Stimulated activated CD4-positive, alpha-beta T cell treated with anti-CD3 and anti-CD28 coated beads, Interleukin-4, amount 100 ng/mL, for 1 hour (primary cell): ENCODE data around the gene STAB2.

Experiments
- DNase-seq: peaks from one replicate; pipeline ENCODE4 v3.0.0-alpha.2; 2020

Gene STAB2

GRCh38 chr12:103756443-103756842 lies 169.4 kb downstream of the STAB2 start:
- no peak for DNase-seq

GRCh38 chr12:103757248-103757647 lies 170.2 kb downstream of the STAB2 start:
- DNase-seq = no peak

DNA sequence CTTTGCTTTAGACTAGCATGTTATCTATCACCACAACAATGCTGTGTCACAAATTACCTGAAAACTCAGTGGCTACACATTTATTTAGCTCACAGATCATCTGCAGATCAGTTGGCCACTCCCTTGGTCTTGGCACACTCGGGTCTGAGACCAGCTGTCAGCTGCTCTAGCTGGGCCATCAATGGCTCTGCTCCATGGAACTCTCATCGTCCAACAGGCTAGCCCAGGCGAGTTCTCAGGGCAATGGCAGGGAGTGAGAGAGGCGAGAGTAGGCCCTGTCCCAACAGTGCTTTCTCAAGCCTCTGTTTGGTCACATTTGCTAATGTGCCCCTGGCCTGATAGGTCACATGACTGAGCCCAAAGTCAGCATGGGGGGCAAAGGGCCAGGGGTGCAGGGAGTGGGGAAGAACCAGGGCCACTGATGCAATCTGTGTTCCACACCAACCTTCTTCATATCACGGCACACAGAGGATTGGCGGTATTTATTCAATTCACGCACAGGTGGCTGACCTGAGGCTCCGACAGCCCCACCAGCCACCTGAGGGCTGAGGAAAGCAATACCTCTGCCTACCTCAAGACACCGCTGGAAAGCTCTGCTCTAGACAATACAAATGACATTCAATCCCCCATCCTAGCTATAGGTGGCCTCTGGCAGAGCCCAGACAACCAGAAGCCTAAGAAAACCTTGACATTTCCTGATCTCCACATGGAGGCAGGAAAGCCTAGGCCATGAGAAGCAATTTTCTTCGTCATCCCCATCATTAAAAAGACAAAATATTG lies 171.4 kb downstream of the STAB2 start:
- no peak for DNase-seq

GRCh38 chr12:103762473-103762872 lies 175.4 kb downstream of the STAB2 start:
- DNase-seq = no peak

- DNase-seq = no peak
These were observed 178.2 kb downstream of the STAB2 start for GRCh38 chr12:103765322-103765721.

DNA sequence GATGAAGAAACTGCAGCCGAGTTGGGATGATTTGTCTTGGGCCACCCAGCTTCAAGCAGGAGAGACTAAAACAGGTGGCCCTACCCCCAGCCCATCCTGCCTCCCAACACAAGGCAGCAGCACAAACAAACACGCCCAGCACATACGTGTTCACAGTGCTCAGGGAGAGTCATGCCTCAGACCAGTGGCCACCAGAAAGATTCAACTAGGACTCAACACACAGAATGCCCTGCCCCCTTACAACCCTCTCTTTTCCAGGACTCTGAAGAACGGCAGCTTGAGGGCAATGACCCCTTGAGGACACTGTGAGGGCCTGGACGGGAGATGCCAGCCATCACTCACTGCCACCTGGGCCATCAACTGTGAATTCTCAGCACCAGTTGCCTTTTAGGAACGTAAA lies 179.0 kb downstream of the STAB2 start:
- no peak for DNase-seq

DNA sequence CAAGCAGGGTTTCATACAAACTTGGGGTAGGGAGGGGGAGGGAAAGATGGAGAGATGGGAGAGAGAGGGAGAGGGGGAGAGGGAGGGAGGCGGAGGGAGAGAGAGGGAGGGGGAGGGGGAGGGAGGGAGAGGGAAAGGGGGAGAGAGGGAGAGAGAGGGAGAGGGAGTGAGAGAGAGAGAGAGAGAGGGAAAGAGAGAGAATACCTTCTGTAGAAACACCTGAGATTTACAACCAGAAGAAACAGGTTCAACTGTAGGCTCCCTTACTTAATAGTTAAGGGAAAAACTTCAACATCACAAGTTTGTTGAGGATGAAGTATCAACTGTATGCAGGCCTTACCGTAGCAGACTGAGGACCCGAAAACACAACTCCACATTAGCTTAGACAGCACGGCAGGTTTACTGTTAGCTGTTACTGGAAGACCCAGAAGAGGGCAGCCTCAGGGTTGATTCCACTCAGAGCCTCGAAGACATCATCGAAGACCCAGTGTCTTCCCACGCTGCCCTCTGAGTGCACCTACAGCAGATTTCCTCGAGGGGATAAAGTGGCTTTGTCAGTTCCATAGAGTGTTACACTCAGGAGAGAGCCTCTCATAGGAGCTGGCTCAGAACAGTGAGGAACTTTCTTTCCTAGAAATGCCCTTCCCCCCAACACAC lies 181.5 kb downstream of the STAB2 start:
- no peak for DNase-seq

DNA sequence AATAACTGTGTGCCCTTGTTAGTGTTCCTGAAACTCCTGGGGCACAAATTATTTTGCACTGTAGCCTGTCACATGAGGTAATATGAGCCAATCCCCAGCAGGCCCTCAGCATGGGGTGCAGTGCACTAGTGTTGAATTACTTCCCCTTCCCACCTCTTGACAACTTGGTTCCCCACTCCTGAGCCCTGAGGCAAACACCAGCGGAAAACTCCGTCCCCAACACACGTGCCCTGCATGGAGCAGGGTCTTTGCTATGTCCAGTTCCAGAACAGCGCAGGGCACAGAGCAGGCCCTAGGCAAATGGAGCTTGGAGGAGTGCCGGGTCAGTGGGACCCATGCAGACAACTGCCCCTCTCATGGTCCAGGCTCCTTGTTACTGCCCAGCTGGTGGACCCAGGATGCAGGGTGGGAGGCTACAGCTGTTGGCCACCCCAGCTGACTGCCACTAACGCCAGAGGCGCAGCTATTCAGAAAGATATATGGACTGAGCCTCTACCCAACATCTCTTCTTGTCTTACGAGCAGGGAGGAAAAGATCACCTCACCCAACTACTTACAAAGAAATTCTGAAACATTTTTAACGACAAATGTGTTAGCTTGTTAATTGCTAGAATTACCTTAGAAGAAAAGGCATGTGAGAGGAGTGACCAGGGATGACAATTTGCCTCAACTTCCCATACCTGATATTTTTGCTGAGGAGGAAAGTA lies 182.3 kb downstream of the STAB2 start:
- DNase-seq = no peak

- DNase-seq = no peak
These were observed 184.4 kb downstream of the STAB2 start for GRCh38 chr12:103771466-103771865.

DNA sequence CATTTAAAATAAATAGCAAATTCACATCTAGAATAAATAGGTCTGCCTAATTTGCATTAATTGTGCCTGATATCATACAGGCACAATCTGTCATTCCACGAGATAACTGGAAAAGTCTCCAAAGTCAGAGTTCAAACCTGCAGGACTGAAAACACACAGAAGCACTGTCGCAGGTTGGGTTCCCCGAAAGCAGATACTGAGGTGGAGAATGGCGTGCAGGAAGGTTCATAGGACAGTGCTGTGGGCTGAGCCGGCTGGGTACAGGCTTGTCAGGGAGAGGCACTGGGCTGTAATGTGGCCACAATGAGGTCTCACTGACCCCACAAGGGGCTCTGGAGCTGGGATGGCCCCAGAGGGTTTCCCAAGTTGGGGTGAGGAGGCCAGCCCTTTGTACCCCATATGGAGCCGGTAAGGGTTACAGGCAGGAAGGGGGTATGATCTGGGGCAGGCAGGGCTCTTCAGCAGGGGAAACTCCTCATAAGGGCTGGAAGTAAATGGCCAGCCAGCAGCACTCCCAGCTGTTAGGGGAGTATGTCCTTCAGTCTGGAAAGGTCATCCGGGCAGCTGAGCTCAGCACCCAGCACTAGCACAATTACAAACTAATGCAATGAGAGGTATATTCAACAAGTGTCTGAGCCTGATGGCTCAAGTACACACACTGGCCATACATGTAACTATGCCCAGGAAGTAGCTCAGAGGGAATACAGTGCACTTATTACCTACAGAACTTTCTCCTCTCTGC lies 185.5 kb downstream of the STAB2 start:
- no peak for DNase-seq

- DNase-seq = no peak
These were observed 186.2 kb downstream of the STAB2 start for GRCh38 chr12:103773109-103773910.

GRCh38 chr12:103774977-103775560 lies 188.0 kb downstream of the STAB2 start:
- DNase-seq = no peak

DNA sequence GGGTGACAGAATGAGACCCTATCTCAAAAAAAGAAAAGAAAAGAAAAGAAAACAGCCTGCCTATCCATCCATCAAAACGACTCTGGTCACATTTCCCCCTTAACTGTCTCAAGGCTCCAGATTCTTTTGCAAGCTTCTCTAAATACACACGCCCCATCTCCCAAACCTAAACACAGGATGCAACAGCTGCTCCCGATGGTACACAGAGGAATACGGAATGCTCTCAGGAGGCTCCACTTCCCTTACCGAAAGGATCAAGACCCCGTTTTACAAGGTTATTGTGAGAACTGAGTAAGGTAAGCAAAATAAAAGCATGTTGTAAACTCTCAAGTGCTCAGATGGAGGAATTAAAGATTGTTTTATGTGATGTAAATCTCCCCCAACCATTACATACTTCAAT lies 191.7 kb downstream of the STAB2 start:
- DNase-seq = no peak

DNA sequence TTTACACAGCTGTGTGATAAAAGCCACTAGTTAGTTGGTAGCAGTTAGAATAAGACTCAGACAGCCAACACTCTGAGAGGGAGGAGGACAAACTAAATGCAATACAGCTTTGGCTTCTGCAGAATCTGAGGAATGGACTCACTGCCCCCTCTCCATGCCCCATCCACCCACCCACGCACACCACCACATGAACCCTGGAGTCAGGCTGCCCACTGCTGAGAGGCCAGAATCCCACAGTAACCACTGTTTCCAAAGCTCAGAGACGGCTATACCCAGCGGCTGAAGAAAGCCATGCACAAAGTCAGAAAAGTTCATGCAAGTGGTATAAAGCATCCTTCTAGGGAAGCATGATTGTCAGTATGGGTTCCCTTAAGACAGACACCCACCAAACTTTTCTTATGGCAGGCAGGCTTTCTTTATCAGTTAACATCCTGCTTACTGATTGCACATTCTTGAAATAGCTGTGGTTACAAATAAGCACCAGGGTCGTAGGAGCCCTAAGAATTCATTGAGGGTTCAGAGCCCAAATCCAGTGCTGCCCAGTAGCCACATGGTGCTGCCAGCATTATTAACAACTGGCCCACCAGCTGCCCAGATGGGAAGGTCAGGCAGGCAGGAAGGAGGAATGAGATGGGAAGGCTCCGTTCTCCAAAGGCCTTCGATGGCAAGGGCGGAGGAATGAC lies 192.5 kb downstream of the STAB2 start:
- no peak for DNase-seq

GRCh38 chr12:103780093-103780440 lies 193.0 kb downstream of the STAB2 start:
- no peak for DNase-seq

DNA sequence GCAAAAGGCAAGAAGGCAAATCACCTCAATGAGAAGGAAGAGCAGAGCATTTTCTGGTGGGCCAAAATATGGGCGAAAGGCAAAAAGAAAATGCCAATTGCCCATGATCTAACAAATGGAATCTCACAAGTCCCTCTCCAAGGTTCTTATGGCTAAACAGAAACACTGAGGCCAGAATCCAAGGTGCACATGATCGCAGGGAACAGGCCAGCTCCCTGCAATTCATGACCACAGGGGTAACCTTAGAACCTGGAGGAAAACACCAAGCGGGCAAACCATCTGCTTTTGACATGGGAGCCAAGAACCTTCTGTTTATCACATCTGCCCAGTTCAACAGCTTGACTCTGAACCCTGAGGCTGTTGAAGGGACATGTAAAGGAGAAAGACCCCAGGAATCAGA lies 193.9 kb downstream of the STAB2 start:
- no peak for DNase-seq

GRCh38 chr12:103782399-103782798 lies 195.3 kb downstream of the STAB2 start:
- DNase-seq = no peak

DNA sequence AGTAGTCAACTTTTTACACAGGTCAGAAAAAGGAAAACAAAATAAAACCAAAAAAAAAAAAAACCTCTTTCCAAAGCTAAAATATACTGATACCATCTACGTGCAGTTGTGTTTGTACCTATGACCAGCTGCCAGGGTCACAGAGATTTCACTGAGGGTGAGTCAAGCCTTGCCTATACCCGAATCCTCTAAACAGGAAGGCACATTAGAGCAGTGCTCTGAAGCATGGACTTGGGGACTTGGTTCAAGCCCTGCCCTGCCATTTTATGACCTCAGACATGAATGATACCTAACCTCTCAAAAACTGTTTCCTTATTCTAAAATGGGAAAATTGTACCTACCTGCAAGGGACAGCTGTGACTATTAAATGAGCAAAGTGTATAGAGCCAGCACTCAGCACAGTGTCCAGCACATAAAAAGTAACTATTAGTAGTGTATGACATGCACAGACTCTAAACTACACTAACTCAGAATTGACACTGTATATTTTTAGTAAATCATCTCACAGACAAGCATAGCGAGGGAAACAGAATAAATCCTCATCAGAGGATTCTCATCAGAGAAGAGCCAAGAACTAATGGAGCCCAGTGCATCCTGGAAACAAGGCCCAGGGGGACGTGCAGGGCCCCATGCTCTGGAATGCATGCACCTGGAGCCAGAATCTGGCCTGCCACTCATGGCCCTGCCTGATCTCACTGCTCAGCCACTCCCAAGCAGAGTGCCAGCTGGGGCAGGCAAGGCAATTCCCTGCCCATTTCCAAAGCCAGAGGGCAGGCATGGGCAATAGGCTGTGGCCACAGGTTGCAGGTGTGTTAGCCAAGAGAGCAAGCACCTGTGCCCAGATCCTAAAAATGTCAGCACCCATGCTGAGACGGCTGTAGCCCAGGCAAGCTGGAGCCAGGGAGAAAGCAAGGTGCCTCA lies 196.9 kb downstream of the STAB2 start:
- no peak for DNase-seq

GRCh38 chr12:103785243-103786031 lies 198.4 kb downstream of the STAB2 start:
- DNase-seq = no peak

DNA sequence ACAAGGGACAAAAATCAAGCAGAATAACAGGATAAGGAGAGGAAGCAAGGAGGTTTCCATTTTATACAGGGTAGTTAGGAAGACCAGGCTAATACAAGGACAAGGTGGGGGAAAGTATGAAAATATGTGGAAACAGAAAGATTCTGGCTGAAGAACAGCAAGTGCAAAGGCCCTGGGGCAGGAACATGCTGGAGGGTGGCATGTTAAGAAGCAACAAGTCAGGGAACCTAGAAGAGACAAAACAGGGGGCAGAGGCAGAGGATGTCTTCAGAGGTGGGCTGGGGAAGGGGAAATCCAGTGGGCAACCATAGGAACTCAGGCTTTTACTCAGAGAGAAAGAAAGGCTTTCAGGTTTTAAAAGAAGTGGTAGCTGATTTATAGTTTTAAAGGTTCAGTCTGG lies 199.1 kb downstream of the STAB2 start:
- no peak for DNase-seq
